Epithelial cell of umbilical artery (primary cell): ENCODE results near the gene ARL1. TPM values are rescaled to one million over a fixed set of nuclear protein-coding genes. Genes with fewer than 3 reads are reported as not detected.

ENCODE experiments used
- total RNA-seq: library from RNA; depleted of rRNA; stranded (reverse); fragments of >200 nt; gene quantifications from 2 replicates; pipeline ENCODE4 v1.2.3, GENCODE V29; 2014

Gene ARL1
- 81.8 and 88.4 TPM in 2 replicates for total RNA-seq

GRCh38 chr12:101407436-101408345, at the start of gene ARL1:
Gene ARL1 (minus strand): TSS chr12:101407772. CDS start chr12:101407645, 127 bp downstream.

Other genes with a start within 250 kb of the ARL1 start
- gene SLC5A8, start 197.5 kb downstream of the ARL1 start, total RNA-seq, result not detected in 2 replicates
- gene UTP20, start 127.7 kb downstream of the ARL1 start, total RNA-seq, result 18.5 and 23.1 TPM in 2 replicates
- not detected in 2 replicates for gene SPIC, start 67.6 kb upstream of the ARL1 start, total RNA-seq
- gene MYBPC1, start 187.2 kb upstream of the ARL1 start, total RNA-seq, result not detected in 2 replicates